H1 (cell line): ENCODE results near the gene ADRA2C. TPM values are rescaled to one million over a fixed set of nuclear protein-coding genes. Genes with fewer than 3 reads are reported as not detected.

Source experiments
- CTCF ChIA-PET: fragments of 300-600 bp; sonication (Branson Sonifier 250); formaldehyde crosslinking; loops from one replicate; lab custom pipeline; 2021; ENCODE audit not compliant: partially characterized antibody; lab: Charles Lee
- POLR2A ChIA-PET: fragments of 300-600 bp; sonication (Branson Sonifier 250); formaldehyde crosslinking; loops from one replicate; lab custom pipeline; 2021; ENCODE audit warnings: inconsistent platforms; ENCODE audit not compliant: partially characterized antibody; lab: Charles Lee
- DNase-seq, 2 experiments: peaks; one replicate each; pipeline versions ENCODE4 v3.0.0 to v3.0.0-alpha.2; 2010 to 2022; ENCODE audit warnings: low spot score in 2 of 2, low read depth in 1 of 2, mixed read lengths in 1 of 2
- FAIRE-seq: peaks from 2 replicates; lab custom pipeline; 2011; peaks lifted over from hg19 to GRCh38; lab: Jason Lieb, UNC
- H2AFZ ChIP-seq: 2 replicates; pipeline ENCODE4 v1.8.1; 2012; ENCODE audit warnings: low read length, inconsistent platforms
- H2AK5ac ChIP-seq: 2 replicates; pipeline ENCODE4 v1.6.1; 2013; ENCODE audit warnings: low read depth, low read length
- H2BK120ac ChIP-seq: replicated peaks from 2 replicates; pipeline ENCODE3; 2013; ENCODE audit warnings: low read depth, low read length, inconsistent platforms
- H2BK12ac ChIP-seq: 2 replicates; pipeline ENCODE4 v1.6.1; 2013; ENCODE audit warnings: low read depth, low read length
- H2BK15ac ChIP-seq: 2 replicates; pipeline ENCODE4 v1.6.1; 2013; ENCODE audit warnings: low read length
- H2BK20ac ChIP-seq: 2 replicates; pipeline ENCODE4 v1.6.1; 2013; ENCODE audit warnings: low read length
- H2BK5ac ChIP-seq: 2 replicates; pipeline ENCODE4 v1.6.1; 2013; ENCODE audit warnings: low read depth, low read length
- H3K14ac ChIP-seq: 2 replicates; pipeline ENCODE4 v1.6.1; 2013; ENCODE audit warnings: inconsistent platforms; ENCODE audit not compliant: insufficient read length
- H3K18ac ChIP-seq: 2 replicates; pipeline ENCODE4 v1.6.1; 2013; ENCODE audit warnings: low read length; ENCODE audit errors: extremely low read depth
- H3K23ac ChIP-seq: 2 replicates; pipeline ENCODE4 v1.6.1; 2013; ENCODE audit warnings: inconsistent platforms; ENCODE audit not compliant: insufficient read length
- H3K23me2 ChIP-seq: 2 replicates; pipeline ENCODE4 v1.6.1; 2013; ENCODE audit warnings: low read depth, low read length
- H3K27ac ChIP-seq: 2 replicates; pipeline ENCODE4 v1.6.1; 2011; ENCODE audit warnings: low read depth, low read length, inconsistent platforms
- H3K27me3 ChIP-seq, 4 experiments: replicated peaks in 1 of 4; 1 replicate in 1 of 4; 2 replicates in 3 of 4; pipeline versions ENCODE4 v1.6.1 to v1.8.1; 2011 to 2013; ENCODE audit warnings: low read length in 3 of 4, mild to moderate bottlenecking in 3 of 4, inconsistent platforms in 2 of 4, mixed read lengths in 2 of 4, moderate library complexity in 1 of 4; ENCODE audit not compliant: control insufficient read depth in 3 of 4, insufficient read depth in 3 of 4; ENCODE audit errors: extremely low read depth in 1 of 4
- H3K36me3 ChIP-seq, 4 experiments: 2 replicates each; pipeline versions ENCODE4 v1.6.1 to v1.8.1; 2011 to 2013; ENCODE audit warnings: mild to moderate bottlenecking in 4 of 4, low read length in 3 of 4, moderate library complexity in 2 of 4, control low read depth in 1 of 4, inconsistent platforms in 1 of 4; ENCODE audit not compliant: insufficient read depth in 4 of 4, control insufficient read depth in 2 of 4
- H3K4ac ChIP-seq: replicated peaks from 2 replicates; pipeline ENCODE3; 2013; ENCODE audit warnings: low read length, low read depth, mixed read lengths, inconsistent platforms; ENCODE audit not compliant: insufficient read length
- H3K4me1 ChIP-seq, 4 experiments: replicated peaks in 1 of 4; 1 replicate in 1 of 4; 2 replicates in 3 of 4; pipeline versions ENCODE4 v1.6.1 to v1.8.1; 2011 to 2013; ENCODE audit warnings: low read length in 3 of 4, inconsistent platforms in 2 of 4, mixed read lengths in 1 of 4; ENCODE audit not compliant: insufficient read depth in 4 of 4, control insufficient read depth in 3 of 4
- H3K4me2 ChIP-seq, 2 experiments: 2 replicates each; pipeline versions ENCODE4 v1.6.1 to v1.8.1; 2011 to 2013; ENCODE audit warnings: low read depth in 2 of 2, low read length in 2 of 2, control low read depth in 1 of 2, inconsistent platforms in 1 of 2, mild to moderate bottlenecking in 1 of 2; ENCODE audit not compliant: insufficient read depth in 1 of 2
- H3K4me3 ChIP-seq, 4 experiments: fragments of 200-600, 300-600 bp in 1 of 4; sonication (generic), shearing (Covaris generic), sonication (Bioruptor Twin) in 1 of 4; 2 replicates each; pipeline versions ENCODE4 v1.5.1 to v1.8.1; 2011 to 2016; ENCODE audit warnings: low read length in 4 of 4, low read depth in 3 of 4, control low read depth in 2 of 4, inconsistent platforms in 2 of 4, mild to moderate bottlenecking in 2 of 4, mixed read lengths in 1 of 4, moderate library complexity in 1 of 4; ENCODE audit not compliant: insufficient read depth in 2 of 4; ENCODE audit errors: extremely low read depth in 1 of 4
- H3K56ac ChIP-seq: replicated peaks from 2 replicates; pipeline ENCODE3; 2013; ENCODE audit warnings: low read depth, mild to moderate bottlenecking, mixed read lengths, low read length, inconsistent platforms; ENCODE audit not compliant: insufficient read length
- H3K79me1 ChIP-seq: 2 replicates; pipeline ENCODE4 v1.6.1; 2013; ENCODE audit warnings: low read depth, low read length, control low read depth
- H3K79me2 ChIP-seq, 2 experiments: 2 replicates each; pipeline versions ENCODE4 v1.6.1 to v1.8.1; 2012 to 2013; ENCODE audit warnings: low read length in 2 of 2, mild to moderate bottlenecking in 2 of 2, inconsistent platforms in 1 of 2; ENCODE audit not compliant: insufficient read depth in 2 of 2, control insufficient read depth in 1 of 2
- H3K9ac ChIP-seq, 4 experiments: replicated peaks in 1 of 4; 1 replicate in 1 of 4; 2 replicates in 3 of 4; pipeline versions ENCODE4 v1.6.1 to v1.8.1; 2011 to 2013; ENCODE audit warnings: low read depth in 3 of 4, low read length in 3 of 4, control low read depth in 2 of 4, mild to moderate bottlenecking in 2 of 4, moderate library complexity in 2 of 4, inconsistent platforms in 1 of 4; ENCODE audit errors: extremely low read depth in 1 of 4
- H3K9me3 ChIP-seq, 2 experiments: 2 replicates each; pipeline versions ENCODE4 v1.6.1 to v1.8.1; 2012 to 2013; ENCODE audit warnings: mild to moderate bottlenecking in 2 of 2, moderate library complexity in 2 of 2, control low read depth in 1 of 2, inconsistent platforms in 1 of 2, low read depth in 1 of 2, low read length in 1 of 2, mixed read lengths in 1 of 2; ENCODE audit not compliant: insufficient read depth in 2 of 2
- H4K20me1 ChIP-seq, 2 experiments: replicated peaks in 1 of 2; 2 replicates each; pipeline versions ENCODE3 to v1.8.1; 2011 to 2013; ENCODE audit warnings: inconsistent platforms in 2 of 2, low read length in 2 of 2, mild to moderate bottlenecking in 1 of 2; ENCODE audit not compliant: insufficient read depth in 2 of 2, control insufficient read depth in 1 of 2
- H4K5ac ChIP-seq: 2 replicates; pipeline ENCODE4 v1.6.1; 2013; ENCODE audit warnings: low read length, low read depth, mixed read lengths, inconsistent platforms; ENCODE audit not compliant: insufficient read length
- H4K8ac ChIP-seq: 2 replicates; pipeline ENCODE4 v1.8.0; 2013; ENCODE audit warnings: mild to moderate bottlenecking, moderate library complexity, low read length, inconsistent platforms; ENCODE audit not compliant: insufficient read depth; ENCODE audit errors: extremely low read depth
- H4K91ac ChIP-seq: replicated peaks from 2 replicates; pipeline ENCODE3; 2013; ENCODE audit warnings: low read length, mixed read lengths, inconsistent platforms; ENCODE audit not compliant: insufficient read length
- BCL11A ChIP-seq, 2 experiments: IDR thresholded peaks; one replicate each; pipeline ENCODE4 v1.6.1; 2011; ENCODE audit warnings: low read depth in 2 of 2, low read length in 2 of 2, mild to moderate bottlenecking in 2 of 2
- CTCF ChIP-seq, 3 experiments: IDR thresholded peaks; 1 replicate in 2 of 3; 2 replicates in 1 of 3; pipeline versions ENCODE4 v1.5.1 to v1.6.1; 2011; ENCODE audit warnings: low read length in 3 of 3, mild to moderate bottlenecking in 3 of 3, inconsistent platforms in 2 of 3, low read depth in 1 of 3, moderate library complexity in 1 of 3; ENCODE audit not compliant: insufficient read depth in 1 of 3; ENCODE audit errors: control extremely low read depth in 1 of 3
- HDAC2 ChIP-seq, 2 experiments: fragments of 300-600 bp in 1 of 2; sonication (generic) in 1 of 2; IDR thresholded peaks; 2 replicates each; pipeline ENCODE4 v1.6.1; 2011 to 2012; ENCODE audit warnings: low read depth in 2 of 2, low read length in 2 of 2, mild to moderate bottlenecking in 2 of 2, moderate library complexity in 2 of 2, borderline replicate concordance in 1 of 2, inconsistent platforms in 1 of 2
- MAFK ChIP-seq: IDR thresholded peaks from 2 replicates; pipeline ENCODE4 v1.6.1; 2012; ENCODE audit warnings: low read depth, mild to moderate bottlenecking, improper control_type of control experiment, low read length
- PHF8 ChIP-seq: fragments of 200-600 bp; sonication (generic); conservative IDR thresholded peaks from 2 replicates; pipeline ENCODE4 v1.7.1; 2012; ENCODE audit warnings: low read depth, mild to moderate bottlenecking, inconsistent platforms, low read length, moderate library complexity
- POLR2AphosphoS5 ChIP-seq: IDR thresholded peaks from 2 replicates; pipeline ENCODE4 v1.6.1; 2011; ENCODE audit warnings: low read depth, low read length
- RFX5 ChIP-seq: IDR thresholded peaks from 2 replicates; pipeline ENCODE4 v1.6.1; 2011; ENCODE audit warnings: low read depth, low read length, improper control_type of control experiment, borderline replicate concordance
- TAF1 ChIP-seq: IDR thresholded peaks from 2 replicates; pipeline ENCODE4 v1.6.1; 2011; ENCODE audit warnings: mild to moderate bottlenecking, low read depth, low read length
- WGBS, 2 experiments: shearing (Covaris generic) in 1 of 2; methylation state at CpG; one replicate each; pipeline versions ENCODE4 v1.1.6 to v1.1.7; 2013 to 2015; ENCODE audit warnings: low lambda C conversion rate in 2 of 2, mixed read lengths in 2 of 2, inconsistent platforms in 1 of 2, low coverage in 1 of 2, missing lambda C conversion rate in 1 of 2; ENCODE audit not compliant: insufficient replicate concordance in 2 of 2, insufficient coverage in 1 of 2, insufficient read length in 1 of 2; ENCODE audit errors: extremely low coverage in 1 of 2, missing lambda C conversion rate in 1 of 2; 5-methylcytosine and 5-hydroxymethylcytosine counted together
- polyA plus RNA-seq, 7 experiments: library from polyadenylated mRNA; depleted of rRNA in 3 of 7; stranded (reverse) in 5 of 7; unstranded in 2 of 7; fragments of >200 nt in 5 of 7; fragments of 200-250 nt in 2 of 7; gene quantifications; 1 replicate in 5 of 7; 2 replicates in 1 of 7; 4 replicates in 1 of 7; pipeline versions ENCODE4 v1.2.1 to v1.2.3, GENCODE V29; 2011 to 2013; ENCODE audit warnings: missing spikeins in 2 of 7, mixed read lengths in 2 of 7
- total RNA-seq: library from RNA; stranded (reverse); fragmentation: NEBNext Ultra II Directional; extraction: Animal tissue kit (Norgen Biotek cat#: 25700); gene quantifications from 2 replicates; pipeline ENCODE4 v1.2.1, GENCODE V29; 2021

Gene ADRA2C
- total and polyA plus RNA-seq, 2 of the 8 experiments (the other 6 are each of a cell fraction or from before 2014, with no cell fraction given) = 14.6 to 14.8 TPM

GRCh38 chr4:3808597-3808996 lies 42.4 kb downstream of the ADRA2C start:
- Histone ChIP-seq H3K9ac (no peak overlapping the region), H2BK15ac (0 out of 2 replicates have a peak overlapping the region, but pooled peaks have one; percentile 81), H2AK5ac (no peak overlapping the region), H3K4me2 (no peak overlapping the region; a peak in 1 of 4 replicates), H3K18ac (peak overlapping the region; percentile 5; the same call in 1 of the 2 replicates), H3K14ac (no peak overlapping the region), H3K36me3 (no peaks in the 10 kb centered on the region), H3K4me1 (peaks cover 0 to 2% (median under 1%) of the 10 kb centered on the region in 4 experiments; a peak in 4 of 7 replicates), H3K79me1 (no peaks in the 10 kb centered on the region), H3K23ac (no peak overlapping the region)
- WGBS, 2 experiments = 80% methylated on average over 5 of the region's 5 CpGs; no CpG with 5 or more reads in 1 of the 2 experiments
- FAIRE-seq = no peak
- TF ChIP-seq CTCF (IDR thresholded peaks at IDR 0.05; ENCODE audit: control extremely low read depth in 1 of 3, insufficient read depth in 1 of 3, low read depth in 1 of 3, low read length in 3 of 3) = no peak
- no peak for TF ChIP-seq BCL11A (IDR thresholded peaks at IDR 0.05; ENCODE audit: low read depth in 2 of 2, low read length in 2 of 2)
- no peak for TF ChIP-seq RFX5
- TF ChIP-seq MAFK = peak; percentile 65
- no peak for TF ChIP-seq HDAC2 (IDR thresholded peaks at IDR 0.05; ENCODE audit: borderline replicate concordance in 1 of 2, low read depth in 2 of 2, low read length in 2 of 2)
- no peak for TF ChIP-seq PHF8
- no peak for TF ChIP-seq POLR2AphosphoS5
- no peak for TF ChIP-seq TAF1
- TF ChIP-seq, all 59 proteins: peak for 1
- no peak overlapping the region for H4K8ac ChIP-seq
- ChIA-PET POLR2A (interaction anchor here (1.3 kb wide), 1 partner anchor 7 kb away, joined by 3 read pairs; no protein-coding TSS in a partner anchor), CTCF (interaction anchor here (1.3 to 4.0 kb wide), 5 partner anchors 11 to 61 kb away, joined by 3 to 17 read pairs (median 7); no protein-coding TSS in a partner anchor)
- peak overlapping the region; percentile 74 for H3K4ac ChIP-seq
- H2BK12ac ChIP-seq = no peak overlapping the region
- no peak overlapping the region for H2AFZ ChIP-seq
- H2BK5ac ChIP-seq = no peak overlapping the region
- H3K23me2 ChIP-seq = 0 out of 2 replicates have a peak, but pooled peaks cover 1% of the 10 kb centered on the region
- peaks cover 0 to 6% of the 10 kb centered on the region in 2 experiments; a peak in 1 of 4 replicates for H3K9me3 ChIP-seq
- no peak overlapping the region for H3K4me3 ChIP-seq
- H2BK20ac ChIP-seq = no peak overlapping the region
- no peak overlapping the region for H2BK120ac ChIP-seq
- no peak overlapping the region for H4K91ac ChIP-seq
- no peak for DNase-seq
- H3K27ac ChIP-seq = no peak overlapping the region
- H4K5ac ChIP-seq = no peak overlapping the region
- H3K56ac ChIP-seq = no peak overlapping the region
- H3K79me2 ChIP-seq = no peaks in the 10 kb centered on the region
- peaks cover 0 to 3% (median 1%) of the 10 kb centered on the region in 4 experiments; a peak in 1 of 7 replicates for H3K27me3 ChIP-seq
- no peaks in the 10 kb centered on the region for H4K20me1 ChIP-seq
